PC-9 (cell line): Measurements from ENCODE around the gene SASH1. TPM values are rescaled to one million over a fixed set of nuclear protein-coding genes. Genes with fewer than 3 reads are reported as not detected.

Source experiments
- BruUV-seq: library from RNA; stranded (reverse); fragments of 400-500 nt; replicated peaks from 2 replicates; lab custom pipeline; 2021; lab: Mats Ljungman, UMichigan
- CTCF ChIA-PET: fragments of 300-600 bp; sonication (Branson Sonifier 250); formaldehyde crosslinking; loops from one replicate; lab custom pipeline; 2022; ENCODE audit warnings: antibody characterized with exemption; lab: Charles Lee
- POLR2A ChIA-PET: fragments of 300-600 bp; sonication (Branson Sonifier 250); formaldehyde crosslinking; loops from one replicate; lab custom pipeline; 2022; ENCODE audit warnings: antibody characterized with exemption; ENCODE audit not compliant: unreplicated experiment; lab: Charles Lee
- DNase-seq, 2 experiments: peaks; one replicate each; pipeline versions ENCODE4 v3.0.0 to v3.0.0-alpha.2; 2015 to 2022; ENCODE audit warnings: mixed read lengths in 1 of 2
- H2AFZ ChIP-seq: fragments of 200-600 bp; sonication (generic); 2 replicates; pipeline ENCODE4 v1.8.1; 2017; ENCODE audit warnings: antibody characterized with exemption
- H3F3A ChIP-seq: fragments of 200-600 bp; sonication (generic); 2 replicates; pipeline ENCODE4 v1.8.1; 2017; ENCODE audit warnings: antibody characterized with exemption, mild to moderate bottlenecking, low read depth; ENCODE audit not compliant: insufficient read depth
- H3K27ac ChIP-seq: fragments of 200-600 bp; sonication (generic); 2 replicates; pipeline ENCODE4 v1.6.1; 2016; ENCODE audit warnings: mixed run types
- H3K27me3 ChIP-seq: fragments of 200-600 bp; sonication (generic); 2 replicates; pipeline ENCODE4 v1.6.1; 2016; ENCODE audit warnings: low read depth, mixed run types; ENCODE audit not compliant: insufficient read depth
- H3K36me3 ChIP-seq: fragments of 200-600 bp; sonication (generic); 2 replicates; pipeline ENCODE4 v1.6.1; 2016; ENCODE audit warnings: low read depth, mixed run types
- H3K4me1 ChIP-seq: fragments of 200-600 bp; sonication (generic); replicated peaks from 2 replicates; pipeline ENCODE4 v1.6.1; 2016; ENCODE audit warnings: mixed run types; ENCODE audit not compliant: insufficient read depth
- H3K4me2 ChIP-seq: fragments of 200-600 bp; sonication (generic); 2 replicates; pipeline ENCODE4 v1.6.1; 2017; ENCODE audit warnings: mixed run types
- H3K4me3 ChIP-seq: fragments of 200-600 bp; sonication (generic); 2 replicates; pipeline ENCODE4 v1.6.1; 2016; ENCODE audit warnings: mixed run types
- H3K79me2 ChIP-seq: fragments of 200-600 bp; sonication (generic); 2 replicates; pipeline ENCODE4 v1.6.1; 2017; ENCODE audit warnings: low read depth, mixed run types
- H3K9me2 ChIP-seq: fragments of 200-600 bp; sonication (generic); 2 replicates; pipeline ENCODE4 v1.8.1; 2017; ENCODE audit warnings: mild to moderate bottlenecking; ENCODE audit not compliant: insufficient read depth
- H3K9me3 ChIP-seq: fragments of 200-600 bp; sonication (generic); 2 replicates; pipeline ENCODE4 v1.8.1; 2016; ENCODE audit warnings: low read depth; ENCODE audit not compliant: insufficient read depth
- H4K20me1 ChIP-seq: fragments of 200-600 bp; sonication (generic); 2 replicates; pipeline ENCODE4 v1.8.1; 2017; ENCODE audit not compliant: insufficient read depth
- EZH2 ChIP-seq: fragments of 200-600 bp; sonication (generic); IDR thresholded peaks from 2 replicates; pipeline ENCODE4 v1.8.0; 2017; ENCODE audit warnings: antibody characterized with exemption, low read depth
- intact Hi-C: fragments of 100-400 bp; cut with micrococcal nuclease; formaldehyde crosslinking; loops from one replicate; pipeline ENCODE4 v1.10.0; 2022; ENCODE audit not compliant: unreplicated experiment
- total RNA-seq: library from RNA; stranded (reverse); gene quantifications from 2 replicates; pipeline ENCODE4 v1.2.3, GENCODE V29; 2021
- TF ChIP-seq, protein P1 (sequence below): fragments of 200-600 bp; sonication (generic); conservative IDR thresholded peaks from 2 replicates; pipeline ENCODE4 v1.6.1; 2017; ENCODE audit warnings: mixed run types, antibody characterized with exemption, mild to moderate bottlenecking, moderate library complexity

SASH1 gene
- total RNA-seq, 1 experiment from 2014 or later = 32.9 TPM

DNA sequence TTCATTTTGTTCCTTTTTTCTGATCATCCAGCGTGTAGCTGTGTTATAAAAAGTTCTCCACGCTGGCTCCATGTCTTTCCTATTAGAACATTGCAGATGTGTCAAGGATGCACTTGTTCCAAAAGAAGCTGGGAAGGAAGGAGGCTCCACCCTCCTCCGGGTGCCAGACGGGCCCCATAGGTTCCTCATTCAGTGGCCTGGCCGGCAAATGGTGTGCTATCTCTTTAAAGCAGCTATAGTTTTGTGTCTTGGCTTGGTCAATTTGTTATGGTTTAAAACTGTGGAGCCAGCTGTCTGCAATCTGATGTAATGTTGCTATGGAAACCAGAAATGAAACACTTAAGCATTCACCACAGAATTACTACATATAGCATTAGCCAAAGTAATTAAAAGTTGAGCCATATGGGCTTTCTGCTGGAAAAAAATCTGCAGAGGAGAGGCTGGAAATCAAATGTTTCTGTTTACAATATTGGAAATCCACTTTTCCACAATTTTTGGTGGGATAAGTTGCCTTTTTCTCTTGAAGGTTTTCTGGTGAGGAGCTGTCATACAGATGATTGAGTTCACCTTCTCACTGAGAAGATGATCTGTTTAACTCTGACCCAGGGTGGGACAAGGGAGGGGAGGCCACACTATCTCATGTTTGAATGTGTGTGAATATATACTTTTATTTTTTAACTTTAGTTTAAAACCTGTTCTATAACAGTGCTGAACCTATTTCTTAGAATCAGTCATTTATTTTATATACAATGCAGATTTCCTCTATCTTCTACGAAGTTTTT is 167.4 kb downstream of the SASH1 start:
- H3K27me3 ChIP-seq = no peaks in the 10 kb centered on the region
- no peak for TF ChIP-seq EZH2
- H3K27ac ChIP-seq = no peak overlapping the region
- no peaks in the 10 kb centered on the region; the same call in 1 of the 2 replicates for H3K36me3 ChIP-seq
- no peaks in the 10 kb centered on the region for H3K4me1 ChIP-seq
- DNase-seq = no peak
- H3K9me2 ChIP-seq = no peaks in the 10 kb centered on the region
- BruUV-seq = no TSS peak
- H3K4me3 ChIP-seq = no peak overlapping the region
- H2AFZ ChIP-seq = no peak overlapping the region
- no peaks in the 10 kb centered on the region for H3F3A ChIP-seq
- ChIA-PET CTCF (no interaction called here), POLR2A (no interaction called here)
- no peaks in the 10 kb centered on the region for H3K79me2 ChIP-seq
- intact Hi-C loops = no loop called here
- H4K20me1 ChIP-seq = peaks cover 3% of the 10 kb centered on the region
- no peak overlapping the region for H3K4me2 ChIP-seq
- H3K9me3 ChIP-seq = no peaks in the 10 kb centered on the region

DNA sequence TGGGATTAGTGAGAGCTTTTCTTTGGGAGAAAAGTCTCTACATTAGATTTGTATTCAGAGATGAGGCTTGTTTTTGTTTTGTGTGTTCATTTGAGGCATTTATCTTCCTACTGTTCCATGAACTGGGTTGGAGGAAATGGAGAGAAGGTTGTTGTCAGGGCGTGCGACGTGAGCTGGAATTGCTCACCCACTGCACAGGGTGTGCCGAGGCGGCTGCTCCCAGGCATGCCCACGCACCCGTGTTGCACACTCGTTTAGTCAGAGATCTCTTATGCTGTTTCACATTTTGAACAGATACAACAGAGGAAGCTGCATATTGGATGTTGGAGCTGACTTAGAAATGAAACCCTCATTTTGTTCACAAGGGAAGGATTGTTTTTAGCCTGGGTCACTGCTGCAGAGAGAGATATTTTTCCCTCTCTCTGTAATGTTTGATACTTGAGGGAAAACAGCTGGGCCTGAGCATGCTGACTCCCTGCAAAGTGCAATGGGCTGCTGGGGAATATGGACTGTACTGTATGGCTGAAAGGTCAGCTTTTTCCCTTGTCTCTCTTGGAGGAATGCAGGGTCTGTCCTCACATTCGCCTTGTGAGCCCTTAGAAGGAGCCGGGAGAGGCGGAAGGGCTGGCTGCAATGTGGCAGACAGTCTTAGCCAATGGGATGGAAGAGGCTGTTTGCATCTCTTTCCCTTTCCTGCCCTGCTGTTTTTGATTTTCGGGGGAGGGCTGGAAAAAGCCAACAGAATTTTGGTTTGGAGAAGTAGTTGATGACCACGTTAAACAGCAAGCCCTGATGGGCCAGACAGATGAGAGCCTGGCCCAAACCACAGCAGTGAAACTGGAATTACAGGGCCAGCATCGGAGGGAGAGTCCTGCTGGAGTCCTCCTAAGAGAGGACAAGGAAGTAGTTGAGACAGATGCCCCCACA is 170.8 kb downstream of the SASH1 start:
- Histone ChIP-seq H4K20me1 (no peaks in the 10 kb centered on the region; the same call in none of the 2 replicates), H3K27ac (no peak overlapping the region), H3K27me3 (no peaks in the 10 kb centered on the region), H3K4me2 (no peak overlapping the region), H3K79me2 (no peaks in the 10 kb centered on the region), H3K9me3 (no peaks in the 10 kb centered on the region), H3K4me1 (no peaks in the 10 kb centered on the region), H3F3A (no peaks in the 10 kb centered on the region), H3K4me3 (no peak overlapping the region), H3K36me3 (no peaks in the 10 kb centered on the region; the same call in 1 of the 2 replicates), H3K9me2 (no peaks in the 10 kb centered on the region), H2AFZ (no peak overlapping the region)
- intact Hi-C loops = no loop called here
- DNase-seq = no peak
- no peak for TF ChIP-seq EZH2
- TF ChIP-seq, protein P1, sequence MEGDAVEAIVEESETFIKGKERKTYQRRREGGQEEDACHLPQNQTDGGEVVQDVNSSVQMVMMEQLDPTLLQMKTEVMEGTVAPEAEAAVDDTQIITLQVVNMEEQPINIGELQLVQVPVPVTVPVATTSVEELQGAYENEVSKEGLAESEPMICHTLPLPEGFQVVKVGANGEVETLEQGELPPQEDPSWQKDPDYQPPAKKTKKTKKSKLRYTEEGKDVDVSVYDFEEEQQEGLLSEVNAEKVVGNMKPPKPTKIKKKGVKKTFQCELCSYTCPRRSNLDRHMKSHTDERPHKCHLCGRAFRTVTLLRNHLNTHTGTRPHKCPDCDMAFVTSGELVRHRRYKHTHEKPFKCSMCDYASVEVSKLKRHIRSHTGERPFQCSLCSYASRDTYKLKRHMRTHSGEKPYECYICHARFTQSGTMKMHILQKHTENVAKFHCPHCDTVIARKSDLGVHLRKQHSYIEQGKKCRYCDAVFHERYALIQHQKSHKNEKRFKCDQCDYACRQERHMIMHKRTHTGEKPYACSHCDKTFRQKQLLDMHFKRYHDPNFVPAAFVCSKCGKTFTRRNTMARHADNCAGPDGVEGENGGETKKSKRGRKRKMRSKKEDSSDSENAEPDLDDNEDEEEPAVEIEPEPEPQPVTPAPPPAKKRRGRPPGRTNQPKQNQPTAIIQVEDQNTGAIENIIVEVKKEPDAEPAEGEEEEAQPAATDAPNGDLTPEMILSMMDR = no peak
- ChIA-PET POLR2A (no interaction called here), CTCF (no interaction called here)
- BruUV-seq = no TSS peak

DNA sequence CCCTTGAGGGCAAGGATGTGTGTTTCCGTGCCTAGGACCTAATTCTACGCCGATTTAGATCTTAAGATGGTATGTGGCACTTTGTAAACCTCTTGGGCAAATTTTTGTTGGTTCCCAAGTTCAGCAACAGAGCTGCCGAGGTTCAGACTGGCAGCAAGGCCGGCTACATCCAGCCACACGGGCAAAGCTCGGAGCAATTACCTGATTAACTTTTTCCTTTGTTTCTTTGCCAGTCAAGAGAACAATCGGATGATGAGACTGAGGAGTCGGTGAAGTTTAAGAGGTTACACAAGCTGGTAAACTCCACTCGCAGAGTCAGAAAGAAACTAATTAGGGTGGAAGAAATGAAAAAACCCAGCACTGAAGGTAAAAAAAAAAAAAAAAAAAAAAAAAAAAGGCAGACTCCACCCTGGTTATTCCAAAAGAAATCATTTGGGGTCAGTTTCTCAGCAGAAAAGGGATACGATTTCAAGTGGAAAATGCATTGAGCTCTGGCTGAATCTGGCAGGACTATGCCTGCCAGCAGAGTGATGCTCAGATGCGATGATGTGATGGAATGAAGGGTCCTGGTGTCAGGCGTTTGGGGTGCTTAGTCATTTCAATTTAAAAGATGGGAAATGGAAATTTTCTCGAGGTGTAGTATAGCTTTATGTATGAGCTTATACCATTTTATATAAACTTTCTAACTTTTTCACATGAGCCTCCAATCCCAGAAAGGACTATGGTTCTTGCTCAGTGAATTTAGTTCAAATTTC is 171.6 kb downstream of the SASH1 start:
- no peaks in the 10 kb centered on the region for H3K9me2 ChIP-seq
- no peaks in the 10 kb centered on the region for H3F3A ChIP-seq
- H3K27me3 ChIP-seq = no peaks in the 10 kb centered on the region
- H3K4me1 ChIP-seq = no peaks in the 10 kb centered on the region
- H3K4me3 ChIP-seq = no peak overlapping the region
- H3K9me3 ChIP-seq = no peaks in the 10 kb centered on the region
- no TSS peak for BruUV-seq
- no peak overlapping the region for H2AFZ ChIP-seq
- no peaks in the 10 kb centered on the region for H3K79me2 ChIP-seq
- no peak for DNase-seq
- intact Hi-C loops = no loop called here
- TF ChIP-seq, protein P1 = no peak
- no peak for TF ChIP-seq EZH2
- CTCF ChIA-PET = no interaction called here
- H4K20me1 ChIP-seq = no peaks in the 10 kb centered on the region; the same call in none of the 2 replicates
- POLR2A ChIA-PET = no interaction called here
- no peak overlapping the region for H3K27ac ChIP-seq
- no peak overlapping the region for H3K4me2 ChIP-seq
- no peaks in the 10 kb centered on the region; the same call in 1 of the 2 replicates for H3K36me3 ChIP-seq
